Stomach (tissue), 9 donors: ENCODE measurements around the gene IGFL3. TPM values are rescaled to one million over a fixed set of nuclear protein-coding genes. Genes with fewer than 3 reads are reported as not detected.

Source experiments
- DNase-seq, 2 donors: peaks; one replicate each; pipeline versions ENCODE4 v3.0.0 to v3.0.0-alpha.2; 2013 to 2019
- H3K27ac ChIP-seq, 5 donors: fragments of 200-600 bp in 4 of 5; sonication (generic) in 4 of 5; one replicate each; pipeline ENCODE4 v1.5.1; 2013 to 2019; ENCODE audit warnings: mild to moderate bottlenecking in 1 of 5, moderate library complexity in 1 of 5
- H3K27me3 ChIP-seq, 3 donors: fragments of 200-600 bp; sonication (generic); one replicate each; pipeline ENCODE4 v1.5.1; 2017 to 2019; ENCODE audit warnings: mixed run types in 1 of 3
- H3K36me3 ChIP-seq, 4 donors: fragments of 200-600 bp; sonication (generic); 1 replicate in 3 of 4; 2 replicates in 1 of 4; pipeline ENCODE4 v1.5.1; 2016 to 2019
- H3K4me1 ChIP-seq, 4 donors: fragments of 200-600 bp; sonication (generic); one replicate each; pipeline ENCODE4 v1.5.1; 2016 to 2019
- H3K4me3 ChIP-seq, 4 donors: fragments of 200-600 bp; sonication (generic) in 3 of 4; one replicate each; pipeline ENCODE4 v1.5.1; 2016 to 2019; ENCODE audit warnings: mild to moderate bottlenecking in 1 of 4
- H3K9me3 ChIP-seq, 4 donors: fragments of 200-600 bp; sonication (generic); one replicate each; pipeline ENCODE4 v1.5.1; 2016 to 2019
- CTCF ChIP-seq, 7 experiments: fragments of 450-650 bp in 4 of 7; fragments of 200-600 bp in 3 of 7; sonication (generic) in 3 of 7; IDR thresholded peaks; one replicate each; pipeline ENCODE4 v1.5.1; 2016 to 2019; ENCODE audit warnings: antibody characterized with exemption in 7 of 7, control low read depth in 2 of 7, mild to moderate bottlenecking in 1 of 7
- EP300 ChIP-seq: sonication (generic); formaldehyde crosslinking; IDR thresholded peaks from one replicate; pipeline ENCODE4 v1.6.1; 2017; ENCODE audit warnings: antibody characterized with exemption
- POLR2A ChIP-seq, 4 donors: fragments of 450-650 bp; IDR thresholded peaks; one replicate each; pipeline ENCODE4 v1.6.1; 2016; ENCODE audit warnings: antibody characterized with exemption in 4 of 4, control low read depth in 2 of 4, mild to moderate bottlenecking in 1 of 4, moderate library complexity in 1 of 4
- POLR2AphosphoS5 ChIP-seq, 3 donors: sonication (generic); formaldehyde crosslinking; IDR thresholded peaks; one replicate each; pipeline ENCODE4 v1.6.1; 2016; ENCODE audit warnings: antibody characterized with exemption in 3 of 3
- WGBS, 5 donors: extraction: QIAGEN DNeasy Blood & Tissue Kit in 3 of 5; methylation state at CpG; one replicate each; pipeline versions ENCODE4 v1.1.5 to v1.1.7; 2013 to 2018; 5-methylcytosine and 5-hydroxymethylcytosine counted together
- intact Hi-C: fragments of 100-400 bp; cut with DNase I; formaldehyde crosslinking; loops from one replicate; pipeline ENCODE4 v1.15.1; 2023; ENCODE audit warnings: low total_unique reads
- polyA plus RNA-seq, 3 donors: library from polyadenylated mRNA; stranded (reverse); fragments of 200-250 nt; gene quantifications; one replicate each; pipeline ENCODE4 v1.2.3, GENCODE V29; 2013
- total RNA-seq, 5 donors: library from RNA; depleted of rRNA; stranded (reverse); fragments of >200 nt; gene quantifications; one replicate each; pipeline versions ENCODE4 v1.1.0 to v1.2.3, GENCODE V29; 2014 to 2016
- donor health status: healthy with polysubstance abuse.
- donor health status: Bipolar disorder and iron deficiency.
- donor health status: healthy.

Gene IGFL3
- total and polyA plus RNA-seq, 8 donors = not detected

GRCh38 chr19:46147791-46148288 is 23.4 kb upstream of the IGFL3 start, which contains the start of gene IGFL2:
TSS of gene IGFL2 (plus strand) at chr19:46148238. CDS start at chr19:46148279, 41 bp downstream.
- Histone ChIP-seq H3K36me3 (no peaks in the 10 kb centered on the region), H3K27me3 (peaks cover 0 to 24% (median 0%) of the 10 kb centered on the region in 3 donors), H3K9me3 (no peaks in the 10 kb centered on the region), H3K27ac (no peak within 1 kb of the TSS), H3K4me3 (no peak within 1 kb of the TSS), H3K4me1 (no peaks in the 10 kb centered on the region)
- 47 to 62% (median 55%) methylated on average over 6 of the region's 6 CpGs for WGBS, 5 donors
- intact Hi-C loops = no loop called here
- DNase-seq = peak in 1 of 2 donors; percentile 21
- TF ChIP-seq POLR2AphosphoS5 (IDR thresholded peaks at IDR 0.05) (no peak), EP300 (no peak), POLR2A (IDR thresholded peaks at IDR 0.05) (no peak), CTCF (IDR thresholded peaks at IDR 0.05) (no peak)

DNA sequence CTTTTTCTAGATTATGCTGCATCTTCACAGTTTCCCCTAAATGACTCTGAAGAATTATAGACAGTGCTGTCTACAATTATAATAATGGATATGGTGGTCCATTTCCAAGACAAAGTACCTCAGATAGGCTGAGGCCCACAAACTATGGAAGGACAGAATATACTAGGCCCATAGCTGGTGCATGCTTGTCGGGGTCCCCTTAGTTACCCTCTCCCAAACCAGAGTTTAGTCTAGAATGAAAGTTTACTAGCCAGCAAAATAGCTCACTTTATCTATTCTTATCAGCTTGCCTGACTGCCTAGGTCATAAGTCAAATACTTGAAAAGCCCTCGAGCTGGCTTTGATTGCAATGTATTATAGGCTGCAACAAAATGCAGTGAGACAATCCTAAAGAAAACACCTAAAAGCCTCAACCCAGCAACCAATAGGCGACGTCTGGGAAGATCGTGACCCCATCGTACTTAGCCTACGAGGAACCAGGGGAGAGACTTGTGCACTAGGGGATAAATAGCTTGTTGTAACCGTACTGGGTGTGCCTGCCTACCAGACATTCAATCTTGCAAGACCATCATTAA is 22.8 kb upstream of the IGFL3 start:
- no peak for DNase-seq
- 29 to 56% (median 44%) methylated on average over 8 of the region's 8 CpGs for WGBS, 5 donors
- H3K4me3 ChIP-seq = no peak overlapping the region
- TF ChIP-seq EP300 = no peak
- TF ChIP-seq POLR2A (IDR thresholded peaks at IDR 0.05) = no peak
- no peak for TF ChIP-seq CTCF (IDR thresholded peaks at IDR 0.05)
- H3K27me3 ChIP-seq = peaks cover 0 to 24% (median 0%) of the 10 kb centered on the region in 3 donors
- H3K36me3 ChIP-seq = no peaks in the 10 kb centered on the region
- no peaks in the 10 kb centered on the region for H3K9me3 ChIP-seq
- H3K4me1 ChIP-seq = no peaks in the 10 kb centered on the region
- intact Hi-C loops = no loop called here
- H3K27ac ChIP-seq = no peak overlapping the region

DNA sequence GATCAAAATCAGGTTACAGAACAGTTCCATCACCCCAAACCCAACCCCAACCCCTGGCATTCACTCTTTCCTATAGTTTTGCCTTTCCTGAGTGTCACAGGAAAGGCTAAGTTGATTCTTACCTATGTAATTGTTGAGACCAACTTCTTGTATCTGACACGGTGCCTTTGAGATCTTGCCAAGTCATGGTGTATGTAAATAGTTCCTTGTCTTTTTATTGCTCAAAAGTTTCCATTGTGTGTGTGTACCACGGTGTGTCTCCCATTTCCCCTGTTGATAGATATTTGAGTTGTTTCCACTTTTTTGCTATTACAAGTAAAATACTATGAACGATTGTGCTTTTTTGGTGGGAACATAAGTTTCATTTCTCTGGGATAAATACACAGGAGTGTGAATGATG is 20.3 kb upstream of the IGFL3 start:
- no peak overlapping the region for H3K27ac ChIP-seq
- peak in 1 of 2 donors; percentile 12 for DNase-seq

GRCh38 chr19:46142294-46142693 is 17.8 kb upstream of the IGFL3 start:
- WGBS, 5 donors = 56 to 71% (median 62%) methylated on average over 4 of the region's 4 CpGs
- Histone ChIP-seq H3K4me3 (no peak overlapping the region), H3K36me3 (no peaks in the 10 kb centered on the region), H3K4me1 (no peaks in the 10 kb centered on the region), H3K9me3 (no peaks in the 10 kb centered on the region), H3K27me3 (peaks cover 0 to 6% (median 0%) of the 10 kb centered on the region in 3 donors), H3K27ac (no peak overlapping the region)
- intact Hi-C loops = no loop called here
- TF ChIP-seq POLR2AphosphoS5 (IDR thresholded peaks at IDR 0.05) = no peak
- no peak for TF ChIP-seq POLR2A (IDR thresholded peaks at IDR 0.05)
- TF ChIP-seq CTCF (IDR thresholded peaks at IDR 0.05) = no peak
- TF ChIP-seq EP300 = no peak
- no peak for DNase-seq

More for the DNA sequence above, 20.3 kb upstream of the IGFL3 start:
- no peaks in the 10 kb centered on the region for H3K4me1 ChIP-seq
- intact Hi-C loops = no loop called here
- no peak for TF ChIP-seq CTCF (IDR thresholded peaks at IDR 0.05)
- TF ChIP-seq POLR2AphosphoS5 (IDR thresholded peaks at IDR 0.05) = no peak
- 27 to 45% (median 32%) methylated on average over 3 of the region's 3 CpGs for WGBS, 5 donors
- H3K27me3 ChIP-seq = peaks cover 0 to 14% (median 0%) of the 10 kb centered on the region in 3 donors
- H3K4me3 ChIP-seq = no peak overlapping the region
- no peaks in the 10 kb centered on the region for H3K36me3 ChIP-seq
- H3K9me3 ChIP-seq = no peaks in the 10 kb centered on the region
